Measurements from ENCODE around the gene KIAA0513.

The KIAA0513 gene

DNA sequence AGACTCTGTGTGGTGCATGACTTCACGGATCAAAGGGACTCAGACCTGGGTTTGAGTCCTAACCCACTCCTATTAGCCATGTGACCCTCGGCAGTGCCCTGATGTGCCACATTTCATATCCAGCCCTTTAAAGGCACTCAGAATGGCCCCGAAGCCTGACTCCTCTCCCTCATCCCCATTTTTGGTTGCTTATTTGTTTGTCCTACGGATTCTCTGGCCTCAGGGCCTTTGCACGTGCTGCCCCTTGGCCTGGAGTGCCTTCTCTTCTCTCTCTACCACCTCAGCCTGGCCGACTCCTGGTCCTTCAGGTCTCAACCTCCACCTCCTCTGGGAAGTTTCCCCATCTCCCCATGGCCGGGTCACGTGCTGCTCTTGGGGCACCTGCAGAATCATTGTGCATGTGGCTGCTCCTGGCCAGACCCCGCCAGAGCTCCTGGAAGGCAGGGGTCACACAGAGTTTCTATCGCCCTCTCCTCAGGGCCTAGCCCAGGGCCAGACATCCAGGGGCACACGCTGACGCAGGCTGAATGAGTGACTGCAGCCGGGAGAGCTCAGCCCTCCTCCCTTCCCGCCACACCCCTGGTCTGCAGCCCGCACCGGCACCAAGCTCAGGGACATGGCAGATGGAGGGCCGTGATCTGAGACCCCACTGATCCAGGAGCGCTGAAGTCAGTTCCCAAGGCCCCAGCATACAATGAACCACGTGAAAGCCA is 106.6 kb downstream of the KIAA0513 start:
- no peak for DNase-seq (ENCODE audit: low read depth in 2 of 2)

- DNase-seq (ENCODE audit: low read depth in 2 of 2) = no peak
Measured at GRCh38 chr16:85134789-85135142, 107.2 kb downstream of the KIAA0513 start.

DNA sequence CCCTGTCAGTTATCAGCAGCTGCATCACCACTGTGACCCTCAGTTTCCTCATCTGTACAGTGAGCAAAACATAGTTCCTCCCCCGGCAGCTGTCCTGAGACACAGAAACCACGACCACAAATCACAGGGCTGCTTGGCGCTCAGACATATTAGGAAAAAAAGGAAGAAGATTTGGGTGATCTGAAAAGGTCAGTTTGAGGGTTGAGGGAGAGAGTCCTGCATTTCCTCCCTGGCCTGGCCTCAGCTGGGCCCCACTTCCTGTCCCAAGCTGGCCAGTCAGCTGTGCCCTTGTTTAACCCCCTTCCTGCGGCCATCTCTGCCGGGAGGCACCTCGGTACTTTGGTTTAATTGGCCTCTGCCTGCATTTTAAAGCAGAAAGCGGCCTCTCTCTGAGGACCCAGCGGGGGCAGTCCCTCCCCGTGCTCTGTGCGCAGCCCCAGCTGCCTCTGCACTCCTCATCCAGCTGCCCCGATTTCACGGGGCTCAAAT is 108.7 kb downstream of the KIAA0513 start:
- DNase-seq (ENCODE audit: low read depth in 2 of 2) = no peak

GRCh38 chr16:85136702-85137322 is 109.2 kb downstream of the KIAA0513 start:
- DNase-seq (ENCODE audit: low read depth in 2 of 2) = no peak

- no peak for DNase-seq (ENCODE audit: low read depth in 2 of 2)
Measured at GRCh38 chr16:85137323-85138072, 109.9 kb downstream of the KIAA0513 start.

DNA sequence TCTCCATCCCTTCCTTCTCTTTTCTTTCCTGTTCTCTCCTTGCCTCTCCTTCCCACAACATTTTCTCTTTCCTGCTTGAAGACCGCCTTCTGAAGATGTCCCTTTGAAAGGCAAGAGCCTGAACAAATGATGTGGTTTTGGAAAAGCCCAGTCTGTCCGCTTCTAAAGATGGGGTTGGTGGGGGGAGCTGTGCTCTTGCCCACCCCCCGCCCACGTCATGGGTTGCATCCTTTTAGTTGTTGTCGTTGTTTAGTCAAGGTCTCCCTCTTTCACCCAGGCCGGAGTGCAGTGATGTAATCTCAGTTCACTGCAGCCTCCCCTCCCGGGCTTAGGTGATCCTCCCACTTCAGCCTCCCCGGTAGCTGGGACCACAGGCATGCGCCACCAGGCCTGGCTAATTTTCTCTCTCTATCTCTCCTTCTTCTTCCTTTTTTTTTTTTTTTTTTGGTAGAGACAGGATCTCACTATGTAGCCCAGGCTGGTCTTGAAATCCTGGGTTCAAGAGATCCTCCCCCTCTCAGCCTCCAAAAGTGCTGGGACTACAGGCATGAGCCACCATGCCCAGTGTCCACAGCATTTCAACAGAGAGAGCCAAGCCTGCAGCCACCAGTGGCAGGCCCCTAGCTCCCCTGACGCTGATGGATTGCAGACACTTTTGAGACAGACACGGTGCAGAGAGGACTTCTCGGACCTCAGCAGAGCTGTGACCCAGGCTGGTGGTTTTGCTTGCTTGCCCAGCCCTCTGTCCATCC is 110.7 kb downstream of the KIAA0513 start:
- no peak for DNase-seq (ENCODE audit: low read depth in 2 of 2)

- DNase-seq (ENCODE audit: low read depth in 2 of 2) = no peak
Measured at GRCh38 chr16:85138825-85139627, 111.4 kb downstream of the KIAA0513 start.

DNA sequence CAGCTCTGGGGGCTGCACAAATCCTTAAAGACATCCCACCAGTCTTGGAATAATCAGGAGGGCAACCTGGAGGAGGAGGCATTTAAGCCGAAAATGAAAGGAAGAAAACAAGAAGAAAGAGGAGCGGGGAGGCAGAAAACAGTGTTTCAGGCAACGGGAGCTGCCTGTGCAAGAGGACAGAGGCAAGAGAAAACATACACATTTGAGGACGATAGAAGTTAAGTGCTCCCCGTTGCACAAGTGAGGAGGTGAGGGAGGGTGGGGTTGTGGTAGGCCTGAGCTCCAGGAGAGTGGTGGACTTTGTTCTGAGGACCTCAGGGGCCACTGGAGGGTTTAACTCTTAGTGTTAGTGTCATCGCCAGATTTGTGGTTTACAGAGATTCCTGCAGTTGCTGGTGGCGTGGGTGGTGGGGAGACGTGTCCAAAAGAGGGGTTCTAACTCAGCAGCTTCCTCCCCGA is 112.3 kb downstream of the KIAA0513 start:
- no peak for DNase-seq (ENCODE audit: low read depth in 2 of 2)

DNA sequence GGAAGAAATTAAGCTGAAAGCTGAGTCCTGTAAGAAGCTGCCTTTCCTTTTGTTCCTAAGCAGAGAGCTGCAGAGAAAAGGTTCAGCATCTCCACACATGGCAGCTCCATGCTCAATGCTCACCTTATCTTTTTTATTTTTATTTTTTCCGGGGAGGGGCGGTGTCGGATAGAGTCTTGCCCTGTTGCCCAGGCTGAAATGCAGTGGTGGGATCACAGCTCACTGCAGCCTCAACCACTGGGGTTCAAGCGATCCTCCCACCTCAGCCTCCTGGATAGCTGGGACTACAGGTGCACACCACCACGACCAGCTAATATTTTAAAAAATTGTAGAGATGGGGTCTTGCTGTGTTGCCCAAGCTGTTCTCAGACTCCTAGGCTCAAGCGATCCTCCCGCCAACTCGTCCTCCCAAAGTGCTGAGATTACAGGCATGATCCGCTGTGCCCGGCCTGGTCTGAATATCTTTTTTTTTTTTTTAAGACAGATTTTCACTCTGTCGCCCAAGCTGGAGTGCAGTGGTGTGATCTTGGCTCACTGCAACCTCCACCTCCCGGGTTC is 112.9 kb downstream of the KIAA0513 start:
- no peak for DNase-seq (ENCODE audit: low read depth in 2 of 2)

DNA sequence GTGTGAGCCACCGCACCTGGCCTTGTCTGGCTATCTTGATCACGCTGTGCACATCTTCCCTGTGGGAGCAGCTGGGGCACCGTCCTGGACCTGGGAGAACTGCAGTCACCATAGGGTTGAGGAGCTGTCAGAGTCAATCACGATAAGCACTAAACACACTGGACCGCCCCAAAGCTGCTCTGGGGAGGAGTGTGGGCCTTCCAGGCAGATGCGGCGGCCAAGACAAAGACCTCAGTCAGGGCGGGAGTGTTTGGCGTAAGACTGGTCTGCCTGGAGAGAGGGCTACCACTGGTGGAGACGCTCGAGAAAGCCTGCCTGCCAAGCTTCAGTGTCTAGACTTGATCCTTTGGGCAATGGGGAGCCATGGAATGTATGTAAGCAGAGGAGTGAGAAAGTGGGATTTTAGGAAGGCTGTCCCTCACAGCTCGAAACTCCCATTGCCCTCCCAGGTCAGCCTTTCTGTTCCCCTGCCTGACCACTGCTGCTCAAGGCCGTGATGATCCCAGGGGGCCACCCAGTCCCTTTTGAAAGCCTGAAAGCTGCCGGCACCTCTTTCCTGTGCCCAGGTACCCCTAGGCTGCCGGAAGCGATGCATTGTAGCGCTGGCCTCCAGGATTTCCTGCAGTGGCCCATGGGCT is 114.0 kb downstream of the KIAA0513 start:
- no peak for DNase-seq (ENCODE audit: low read depth in 2 of 2)

- no peak for DNase-seq (ENCODE audit: low read depth in 2 of 2)
Measured at GRCh38 chr16:85142129-85142513, 114.5 kb downstream of the KIAA0513 start.

- no peak for DNase-seq (ENCODE audit: low read depth in 2 of 2)
Measured at GRCh38 chr16:85142771-85143211, 115.2 kb downstream of the KIAA0513 start.

Data from activated CD8-positive, alpha-beta memory T cell treated with anti-CD3 and anti-CD28 coated beads for 4 hours (primary cell).